HepG2 (cell line): Measurements from ENCODE around the gene PFKL. TPM values are rescaled to one million over a fixed set of nuclear protein-coding genes. Genes with fewer than 3 reads are reported as not detected.

ENCODE experiments used
- BCLAF1 ChIP-seq: fragments of 450-650 bp; IDR thresholded peaks from 2 replicates; pipeline ENCODE4 v1.6.1; 2017; ENCODE audit warnings: mild to moderate bottlenecking
- ONECUT2 ChIP-seq: sonication (generic); formaldehyde crosslinking; IDR thresholded peaks from 2 replicates; pipeline ENCODE4 v1.4.0; 2020; ENCODE audit warnings: missing genetic modification reagents
- PBX3 ChIP-seq: sonication (generic); formaldehyde crosslinking; IDR thresholded peaks from 2 replicates; pipeline ENCODE4 v1.8.1; 2023; ENCODE audit warnings: missing genetic modification reagents, inconsistent platforms, borderline replicate concordance
- TCF7 ChIP-seq: sonication (generic); IDR thresholded peaks from 2 replicates; pipeline ENCODE4 v1.6.1; 2016; ENCODE audit warnings: antibody characterized with exemption, low read depth
- ZNF292 ChIP-seq: sonication (generic); formaldehyde crosslinking; IDR thresholded peaks from 2 replicates; pipeline ENCODE4 v1.8.1; 2022; ENCODE audit warnings: mild to moderate bottlenecking, low read depth, missing genetic modification reagents, borderline replicate concordance
- ZNF704 ChIP-seq: sonication (generic); formaldehyde crosslinking; IDR thresholded peaks from 2 replicates; pipeline ENCODE4 v1.8.1; 2023; ENCODE audit warnings: mild to moderate bottlenecking, inconsistent platforms, moderate library complexity, missing genetic modification reagents, borderline replicate concordance
- ZNF883 ChIP-seq: sonication (generic); formaldehyde crosslinking; IDR thresholded peaks from 2 replicates; pipeline ENCODE4 v1.5.1; 2020; ENCODE audit warnings: mild to moderate bottlenecking, missing genetic modification reagents; ENCODE audit errors: not compliant biosample characterization
- polyA plus RNA-seq, 8 experiments: library from polyadenylated mRNA; depleted of rRNA in 3 of 8; stranded (reverse) in 7 of 8; unstranded in 1 of 8; fragments of >200 nt; fragmentation: Illumina TruSeq in 4 of 8; extraction: Trizol in 4 of 8; gene quantifications; 2 replicates each; pipeline versions ENCODE4 v1.2.1 to v1.2.3, GENCODE V29; 2011 to 2016; ENCODE audit warnings: low read depth in 4 of 8, missing spikeins in 1 of 8, mixed read lengths in 1 of 8; ENCODE audit not compliant: insufficient read depth in 1 of 8
- total RNA-seq, 5 experiments: library from RNA; depleted of rRNA; stranded (reverse); fragments of >200 nt; fragmentation: Illumina TruSeq; extraction: Trizol; gene quantifications; 2 replicates each; pipeline ENCODE4 v1.2.3, GENCODE V29; 2016; ENCODE audit warnings: low read depth in 1 of 5
- TF ChIP-seq, protein P1 (sequence below): IDR thresholded peaks from 2 replicates; pipeline ENCODE4 v1.6.1; 2016; ENCODE audit warnings: low read depth, borderline replicate concordance

PFKL gene
- total and polyA plus RNA-seq, 2 of the 13 experiments (the other 11 are each of a cell fraction or from before 2014, with no cell fraction given): 92.8 to 106 TPM

DNA sequence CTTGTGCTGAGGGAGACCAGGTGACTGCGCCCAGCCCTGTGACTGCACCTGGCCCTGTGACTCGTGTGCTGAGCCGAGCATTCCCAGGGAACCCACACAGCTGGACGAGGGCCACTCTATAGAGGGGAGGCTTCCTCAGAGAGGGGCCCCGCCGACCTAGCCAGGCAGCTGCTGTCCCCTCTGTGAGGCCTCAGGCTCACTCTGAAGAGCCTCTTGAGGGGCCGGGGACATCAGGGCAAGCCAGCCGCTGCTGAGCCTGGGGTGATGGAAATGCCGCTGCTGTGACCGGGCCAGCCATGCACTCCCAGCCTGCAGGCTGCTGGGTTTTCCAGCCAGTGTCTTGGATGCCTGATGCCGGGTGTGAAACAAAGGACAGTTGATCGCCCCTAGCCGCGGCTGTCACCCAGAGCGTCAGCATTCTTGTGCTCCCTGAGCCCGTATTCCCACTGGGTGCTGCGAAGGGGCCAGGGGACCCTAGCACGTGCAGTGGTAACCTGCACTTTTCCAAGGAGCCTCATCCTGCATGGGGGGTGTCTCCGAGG lies 17.5 kb downstream of the PFKL start (continued):
- TF ChIP-seq BCLAF1 (no peak), ZNF883 (CRISPR knock-in tag) (no peak), ONECUT2 (CRISPR knock-in tag) (no peak), TCF7 (no peak), ZNF292 (CRISPR knock-in tag) (no peak), ZNF704 (no peak), PBX3 (CRISPR knock-in tag) (no peak)
- TF ChIP-seq, protein P1, sequence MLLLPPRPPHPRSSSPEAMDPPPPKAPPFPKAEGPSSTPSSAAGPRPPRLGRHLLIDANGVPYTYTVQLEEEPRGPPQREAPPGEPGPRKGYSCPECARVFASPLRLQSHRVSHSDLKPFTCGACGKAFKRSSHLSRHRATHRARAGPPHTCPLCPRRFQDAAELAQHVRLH (CRISPR knock-in tag): no peak
